GM18507 (cell line): ENCODE results near the gene KRTAP9-2.
"Not testable (repeated sequence)": the region's sequence is repeated elsewhere in the genome, so short reads cannot be mapped to it uniquely, and the experiment has no call there.

Source experiments
- DNase-seq: peaks from one replicate; pipeline ENCODE4 v3.0.0; 2011; ENCODE audit warnings: low read depth; ENCODE audit not compliant: insufficient read length; ENCODE audit errors: extremely low spot score
- FAIRE-seq: peaks from 2 replicates; lab custom pipeline; 2011; peaks lifted over from hg19 to GRCh38; lab: Jason Lieb, UNC

KRTAP9-2 gene

GRCh38 chr17:41226598-41227095 is at the start of gene KRTAP9-2:
KRTAP9-2 (plus strand) TSS chr17:41226648; CDS start chr17:41226655, 7 bp downstream.
- not testable (repeated sequence) for FAIRE-seq, DNase-seq

- FAIRE-seq (peak; percentile 75), DNase-seq (no peak)
Observed at GRCh38 chr17:41176744-41177387, 49.6 kb upstream of the KRTAP9-2 start.

- FAIRE-seq: no peak
- no peak for DNase-seq
Observed at GRCh38 chr17:41177727-41178271, 48.6 kb upstream of the KRTAP9-2 start, which contains the start of gene KRTAP4-2. KRTAP4-2 (minus strand) TSS chr17:41178221; CDS start chr17:41178164, 57 bp downstream.

- FAIRE-seq (no peak), DNase-seq (no peak)
Observed at GRCh38 chr17:41178341-41178740, 48.1 kb upstream of the KRTAP9-2 start.

GRCh38 chr17:41178843-41179616 is 47.4 kb upstream of the KRTAP9-2 start:
- FAIRE-seq (no peak), DNase-seq (no peak)

GRCh38 chr17:41184480-41184961 is 41.9 kb upstream of the KRTAP9-2 start, which contains the start of gene KRTAP4-1:
KRTAP4-1 (minus strand) TSS chr17:41184911; CDS start chr17:41184854, 57 bp downstream.
- DNase-seq: no peak
- FAIRE-seq: no peak

- FAIRE-seq (no peak), DNase-seq (no peak)
Observed at GRCh38 chr17:41185001-41185400, 41.4 kb upstream of the KRTAP9-2 start.

- DNase-seq: no peak
- no peak for FAIRE-seq
Observed at GRCh38 chr17:41186872-41187271, 39.6 kb upstream of the KRTAP9-2 start.

GRCh38 chr17:41189837-41190318 is 36.6 kb upstream of the KRTAP9-2 start, which contains the start of gene KRTAP9-1:
KRTAP9-1 (plus strand) TSS chr17:41189887; CDS start chr17:41189887, 0 bp downstream.
- FAIRE-seq, DNase-seq: not testable (repeated sequence)

GRCh38 chr17:41190328-41190727 is 36.1 kb upstream of the KRTAP9-2 start:
- FAIRE-seq: no peak
- no peak for DNase-seq

- FAIRE-seq (peak; percentile 44), DNase-seq (no peak)
Observed at GRCh38 chr17:41196068-41196467, 30.4 kb upstream of the KRTAP9-2 start.

- FAIRE-seq: no peak
Observed at GRCh38 chr17:41199421-41200078, 26.9 kb upstream of the KRTAP9-2 start.

GRCh38 chr17:41211845-41212466 is 14.5 kb upstream of the KRTAP9-2 start:
- FAIRE-seq (no peak), DNase-seq (no peak)

More at GRCh38 chr17:41199421-41200078, 26.9 kb upstream of the KRTAP9-2 start:
- no peak for DNase-seq

- DNase-seq (no peak), FAIRE-seq (no peak)
Observed at GRCh38 chr17:41212524-41213169, 13.8 kb upstream of the KRTAP9-2 start.

GRCh38 chr17:41215681-41216080 is 10.8 kb upstream of the KRTAP9-2 start:
- DNase-seq: no peak
- no peak for FAIRE-seq

- FAIRE-seq: no peak
Observed at GRCh38 chr17:41223821-41224220, 2.6 kb upstream of the KRTAP9-2 start.

GRCh38 chr17:41226051-41226450 is 397 bp upstream of the KRTAP9-2 start:
- FAIRE-seq (no peak), DNase-seq (no peak)

More at GRCh38 chr17:41223821-41224220, 2.6 kb upstream of the KRTAP9-2 start:
- DNase-seq: no peak

GRCh38 chr17:41230094-41230493 is 3.6 kb downstream of the KRTAP9-2 start:
- FAIRE-seq: no peak
- DNase-seq: no peak
